ENCODE results near the gene GPRC5D. TPM values are rescaled to one million over a fixed set of nuclear protein-coding genes. Genes with fewer than 3 reads are reported as not detected.
A peak's percentile ranks its signal among the peaks of the same experiment; 100 is the strongest.

Gene GPRC5D
- polyA plus RNA-seq (ENCODE audit: insufficient read length in 3 of 3), result under 1 TPM; 0.33 to 0.80 (median 0.71) TPM
- long read RNA-seq, donor 1, result 0 reads
- long read RNA-seq, donor 2, result 0 reads
- long read RNA-seq, donor 3, result 0 reads
- long read RNA-seq, donor 4, result 0 reads
- long read RNA-seq, donor 5, result 0 reads
- long read RNA-seq, donor 6, result 0 reads
- long read RNA-seq, donor 7, result 0 reads
- long read RNA-seq, donor 8, result 0 reads
- long read RNA-seq, donor 9, result 0 reads
- long read RNA-seq, donor 10, result 0 reads
- long read RNA-seq, donor 11, result 0 reads
- long read RNA-seq, donor 12, result 0 reads
- long read RNA-seq, donor 13, result 0 reads
- long read RNA-seq, donor 14, partial matches to known transcripts, result 5 of 5 reads
- long read RNA-seq, donor 14, other reads (novel, unspliced or antisense), result 0 of 5 reads
- long read RNA-seq, donor 15, result 0 reads
- long read RNA-seq, donor 16, result 0 reads

GRCh38 chr12:12952036-12952435, at the start of gene GPRC5D:
Gene GPRC5D, minus strand, starts transcription at chr12:12952170. Its CDS starts 1,786 bp downstream, at chr12:12950384.
- DNase-seq (ENCODE audit: extremely low read depth in 1 of 11, low read depth in 9 of 11, low spot score in 4 of 11), result no peak

GRCh38 chr12:13001775-13002040, 49.7 kb upstream of the GPRC5D start:
- no peak for DNase-seq (ENCODE audit: extremely low read depth in 1 of 11, low read depth in 9 of 11, low spot score in 4 of 11)

- peak in 7 of 11 donors; percentile 32 to 68 (median 45) for DNase-seq (ENCODE audit: extremely low read depth in 1 of 11, low read depth in 9 of 11, low spot score in 4 of 11)
Measured at GRCh38 chr12:13000925-13001774, 49.2 kb upstream of the GPRC5D start.

GRCh38 chr12:13000616-13000924, 48.6 kb upstream of the GPRC5D start:
- peak in 2 of 11 donors; percentile 46 to 47 for DNase-seq (ENCODE audit: extremely low read depth in 1 of 11, low read depth in 9 of 11, low spot score in 4 of 11)

- DNase-seq (ENCODE audit: extremely low read depth in 1 of 11, low read depth in 9 of 11, low spot score in 4 of 11), result peak in 10 of 11 donors; percentile 73 to 91 (median 86)
Measured at GRCh38 chr12:12999959-13000615, 48.1 kb upstream of the GPRC5D start, which contains the start of gene HEBP1. Gene HEBP1, minus strand, starts transcription at chr12:13000265. Its CDS starts 151 bp downstream, at chr12:13000114.

GRCh38 chr12:12999271-12999958, 47.4 kb upstream of the GPRC5D start:
- peak in 2 of 11 donors; percentile 30 to 34 for DNase-seq (ENCODE audit: extremely low read depth in 1 of 11, low read depth in 9 of 11, low spot score in 4 of 11)

- no peak for DNase-seq (ENCODE audit: extremely low read depth in 1 of 11, low read depth in 9 of 11, low spot score in 4 of 11)
Measured at GRCh38 chr12:12998248-12998647, 46.3 kb upstream of the GPRC5D start.

GRCh38 chr12:12997734-12998133, 45.8 kb upstream of the GPRC5D start:
- no peak for DNase-seq (ENCODE audit: extremely low read depth in 1 of 11, low read depth in 9 of 11, low spot score in 4 of 11)

GRCh38 chr12:12997156-12997555, 45.2 kb upstream of the GPRC5D start:
- DNase-seq (ENCODE audit: extremely low read depth in 1 of 11, low read depth in 9 of 11, low spot score in 4 of 11), result no peak

GRCh38 chr12:12996209-12996608, 44.2 kb upstream of the GPRC5D start:
- no peak for DNase-seq (ENCODE audit: extremely low read depth in 1 of 11, low read depth in 9 of 11, low spot score in 4 of 11)

- no peak for DNase-seq (ENCODE audit: extremely low read depth in 1 of 11, low read depth in 9 of 11, low spot score in 4 of 11)
Measured at GRCh38 chr12:12995088-12995487, 43.1 kb upstream of the GPRC5D start.

GRCh38 chr12:12993367-12993766, 41.4 kb upstream of the GPRC5D start:
- DNase-seq (ENCODE audit: extremely low read depth in 1 of 11, low read depth in 9 of 11, low spot score in 4 of 11), result no peak

- peak in 7 of 11 donors; percentile 27 to 71 (median 56) for DNase-seq (ENCODE audit: extremely low read depth in 1 of 11, low read depth in 9 of 11, low spot score in 4 of 11)
Measured at GRCh38 chr12:12992418-12993130, 40.6 kb upstream of the GPRC5D start.

GRCh38 chr12:12990700-12991468, 38.9 kb upstream of the GPRC5D start:
- DNase-seq (ENCODE audit: extremely low read depth in 1 of 11, low read depth in 9 of 11, low spot score in 4 of 11), result no peak

GRCh38 chr12:12987421-12987820, 35.5 kb upstream of the GPRC5D start:
- DNase-seq (ENCODE audit: extremely low read depth in 1 of 11, low read depth in 9 of 11, low spot score in 4 of 11), result no peak

- no peak for DNase-seq (ENCODE audit: extremely low read depth in 1 of 11, low read depth in 9 of 11, low spot score in 4 of 11)
Measured at GRCh38 chr12:12986775-12987331, 34.9 kb upstream of the GPRC5D start.

- no peak for DNase-seq (ENCODE audit: extremely low read depth in 1 of 11, low read depth in 9 of 11, low spot score in 4 of 11)
Measured at GRCh38 chr12:12985817-12986408, 33.9 kb upstream of the GPRC5D start.
